ENCODE data around the gene CCDC127.

DNA sequence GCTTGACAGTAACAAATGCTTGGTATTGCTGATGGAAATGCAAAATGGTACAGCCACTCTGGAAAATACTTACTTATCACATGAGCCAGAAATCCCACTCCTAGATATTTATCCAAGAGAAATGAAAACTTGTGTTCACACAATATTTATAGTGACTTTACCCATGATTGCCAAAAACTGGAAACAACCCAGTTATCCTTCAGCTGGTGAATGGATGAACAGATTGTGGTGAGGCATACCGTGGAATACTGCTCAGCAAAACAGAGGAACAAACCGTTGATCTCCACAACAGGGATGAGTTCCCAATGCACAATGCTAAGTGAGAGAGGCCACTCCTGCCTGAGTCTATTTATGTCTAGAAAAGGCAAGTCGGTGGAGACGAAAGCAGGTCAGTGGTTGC is 67.2 kb downstream of the CCDC127 start:
- TF ChIP-seq CTCF (conservative IDR thresholded peaks at IDR 0.05 in 1 of 2, IDR thresholded peaks at IDR 0.05 in 1 of 2; ENCODE audit: extremely low read depth in 1 of 2, insufficient read depth in 1 of 2, low read depth in 1 of 2, low read length in 2 of 2), result no peak
- TF ChIP-seq EZH2 (IDR thresholded peaks at IDR 0.05; ENCODE audit: borderline replicate concordance, low read length), result no peak

Data from mammary epithelial cell (primary cell).